Measurements from ENCODE around the gene ADGRL3.

Gene ADGRL3

GRCh38 chr4:61309616-61310015 is 109.5 kb downstream of the ADGRL3 start:
- no peak for ATAC-seq
- TF ChIP-seq ZFP3 (CRISPR knock-in tag; IDR thresholded peaks at IDR 0.05), result no peak
- no peak for TF ChIP-seq TCF4 (CRISPR knock-in tag; IDR thresholded peaks at IDR 0.05; ENCODE audit: borderline replicate concordance)
- no peak for TF ChIP-seq SNAI2 (CRISPR knock-in tag; IDR thresholded peaks at IDR 0.05)
- TF ChIP-seq, protein P1, sequence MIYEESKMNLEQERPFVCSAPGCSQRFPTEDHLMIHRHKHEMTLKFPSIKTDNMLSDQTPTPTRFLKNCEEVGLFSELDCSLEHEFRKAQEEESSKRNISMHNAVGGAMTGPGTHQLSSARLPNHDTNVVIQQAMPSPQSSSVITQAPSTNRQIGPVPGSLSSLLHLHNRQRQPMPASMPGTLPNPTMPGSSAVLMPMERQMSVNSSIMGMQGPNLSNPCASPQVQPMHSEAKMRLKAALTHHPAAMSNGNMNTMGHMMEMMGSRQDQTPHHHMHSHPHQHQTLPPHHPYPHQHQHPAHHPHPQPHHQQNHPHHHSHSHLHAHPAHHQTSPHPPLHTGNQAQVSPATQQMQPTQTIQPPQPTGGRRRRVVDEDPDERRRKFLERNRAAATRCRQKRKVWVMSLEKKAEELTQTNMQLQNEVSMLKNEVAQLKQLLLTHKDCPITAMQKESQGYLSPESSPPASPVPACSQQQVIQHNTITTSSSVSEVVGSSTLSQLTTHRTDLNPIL (CRISPR knock-in tag; IDR thresholded peaks at IDR 0.05; ENCODE audit: low read depth), result no peak
- no peak for TF ChIP-seq CSDC2 (CRISPR knock-in tag; IDR thresholded peaks at IDR 0.05)
- TF ChIP-seq, protein P2, sequence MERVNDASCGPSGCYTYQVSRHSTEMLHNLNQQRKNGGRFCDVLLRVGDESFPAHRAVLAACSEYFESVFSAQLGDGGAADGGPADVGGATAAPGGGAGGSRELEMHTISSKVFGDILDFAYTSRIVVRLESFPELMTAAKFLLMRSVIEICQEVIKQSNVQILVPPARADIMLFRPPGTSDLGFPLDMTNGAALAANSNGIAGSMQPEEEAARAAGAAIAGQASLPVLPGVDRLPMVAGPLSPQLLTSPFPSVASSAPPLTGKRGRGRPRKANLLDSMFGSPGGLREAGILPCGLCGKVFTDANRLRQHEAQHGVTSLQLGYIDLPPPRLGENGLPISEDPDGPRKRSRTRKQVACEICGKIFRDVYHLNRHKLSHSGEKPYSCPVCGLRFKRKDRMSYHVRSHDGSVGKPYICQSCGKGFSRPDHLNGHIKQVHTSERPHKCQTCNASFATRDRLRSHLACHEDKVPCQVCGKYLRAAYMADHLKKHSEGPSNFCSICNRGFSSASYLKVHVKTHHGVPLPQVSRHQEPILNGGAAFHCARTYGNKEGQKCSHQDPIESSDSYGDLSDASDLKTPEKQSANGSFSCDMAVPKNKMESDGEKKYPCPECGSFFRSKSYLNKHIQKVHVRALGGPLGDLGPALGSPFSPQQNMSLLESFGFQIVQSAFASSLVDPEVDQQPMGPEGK (CRISPR knock-in tag; IDR thresholded peaks at IDR 0.05; ENCODE audit: borderline replicate concordance), result no peak
- no peak for TF ChIP-seq RARB (CRISPR knock-in tag; IDR thresholded peaks at IDR 0.05)
- TF ChIP-seq TSHZ2 (CRISPR knock-in tag; IDR thresholded peaks at IDR 0.05), result no peak
- no peak for TF ChIP-seq ZNF565 (CRISPR knock-in tag; conservative IDR thresholded peaks at IDR 0.05; ENCODE audit: low read depth)
- TF ChIP-seq GLIS3 (CRISPR knock-in tag; IDR thresholded peaks at IDR 0.05), result no peak

DNA sequence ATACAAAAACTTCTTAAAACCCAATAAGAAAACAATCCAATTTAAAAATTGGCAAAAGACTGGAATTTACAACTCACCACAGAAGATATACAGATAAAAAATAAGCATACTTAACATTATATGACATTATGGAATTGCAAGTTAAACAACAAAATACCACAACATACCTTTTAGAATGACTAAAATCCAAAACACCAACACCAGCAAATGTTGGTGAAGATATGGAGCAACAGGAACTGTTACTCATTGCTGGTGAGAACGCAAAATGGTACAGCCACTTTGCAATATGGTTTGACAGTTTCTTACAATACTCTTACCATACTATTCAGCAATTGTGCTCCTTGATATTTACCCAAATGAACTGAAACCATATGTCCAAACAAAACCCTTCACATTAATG is 112.4 kb downstream of the ADGRL3 start:
- no peak for ATAC-seq
- TF ChIP-seq ZFP3 (CRISPR knock-in tag; IDR thresholded peaks at IDR 0.05) (no peak), TSHZ2 (CRISPR knock-in tag; IDR thresholded peaks at IDR 0.05) (no peak), ESRRG (CRISPR knock-in tag; IDR thresholded peaks at IDR 0.05) (no peak), RARB (CRISPR knock-in tag; IDR thresholded peaks at IDR 0.05) (no peak), TOX (CRISPR knock-in tag; IDR thresholded peaks at IDR 0.05; ENCODE audit: borderline replicate concordance) (no peak), TCF4 (CRISPR knock-in tag; IDR thresholded peaks at IDR 0.05; ENCODE audit: borderline replicate concordance) (no peak), BACH2 (CRISPR knock-in tag; IDR thresholded peaks at IDR 0.05; ENCODE audit: borderline replicate concordance) (no peak), ISL1 (CRISPR knock-in tag; IDR thresholded peaks at IDR 0.05) (no peak)
- TF ChIP-seq, protein P2 (CRISPR knock-in tag; IDR thresholded peaks at IDR 0.05; ENCODE audit: borderline replicate concordance), result no peak
- TF ChIP-seq, protein P3, sequence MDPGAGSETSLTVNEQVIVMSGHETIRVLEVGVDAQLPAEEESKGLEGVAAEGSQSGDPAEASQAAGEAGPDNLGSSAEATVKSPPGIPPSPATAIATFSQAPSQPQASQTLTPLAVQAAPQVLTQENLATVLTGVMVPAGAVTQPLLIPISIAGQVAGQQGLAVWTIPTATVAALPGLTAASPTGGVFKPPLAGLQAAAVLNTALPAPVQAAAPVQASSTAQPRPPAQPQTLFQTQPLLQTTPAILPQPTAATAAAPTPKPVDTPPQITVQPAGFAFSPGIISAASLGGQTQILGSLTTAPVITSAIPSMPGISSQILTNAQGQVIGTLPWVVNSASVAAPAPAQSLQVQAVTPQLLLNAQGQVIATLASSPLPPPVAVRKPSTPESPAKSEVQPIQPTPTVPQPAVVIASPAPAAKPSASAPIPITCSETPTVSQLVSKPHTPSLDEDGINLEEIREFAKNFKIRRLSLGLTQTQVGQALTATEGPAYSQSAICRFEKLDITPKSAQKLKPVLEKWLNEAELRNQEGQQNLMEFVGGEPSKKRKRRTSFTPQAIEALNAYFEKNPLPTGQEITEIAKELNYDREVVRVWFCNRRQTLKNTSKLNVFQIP (CRISPR knock-in tag; IDR thresholded peaks at IDR 0.05; ENCODE audit: borderline replicate concordance, low read depth), result no peak

- no peak for ATAC-seq
- no peak for TF ChIP-seq RARB (CRISPR knock-in tag; IDR thresholded peaks at IDR 0.05)
- TF ChIP-seq, protein P4, sequence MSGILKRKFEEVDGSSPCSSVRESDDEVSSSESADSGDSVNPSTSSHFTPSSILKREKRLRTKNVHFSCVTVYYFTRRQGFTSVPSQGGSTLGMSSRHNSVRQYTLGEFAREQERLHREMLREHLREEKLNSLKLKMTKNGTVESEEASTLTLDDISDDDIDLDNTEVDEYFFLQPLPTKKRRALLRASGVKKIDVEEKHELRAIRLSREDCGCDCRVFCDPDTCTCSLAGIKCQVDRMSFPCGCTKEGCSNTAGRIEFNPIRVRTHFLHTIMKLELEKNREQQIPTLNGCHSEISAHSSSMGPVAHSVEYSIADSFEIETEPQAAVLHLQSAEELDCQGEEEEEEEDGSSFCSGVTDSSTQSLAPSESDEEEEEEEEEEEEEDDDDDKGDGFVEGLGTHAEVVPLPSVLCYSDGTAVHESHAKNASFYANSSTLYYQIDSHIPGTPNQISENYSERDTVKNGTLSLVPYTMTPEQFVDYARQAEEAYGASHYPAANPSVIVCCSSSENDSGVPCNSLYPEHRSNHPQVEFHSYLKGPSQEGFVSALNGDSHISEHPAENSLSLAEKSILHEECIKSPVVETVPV (CRISPR knock-in tag; IDR thresholded peaks at IDR 0.05), result no peak
- no peak for TF ChIP-seq ARNTL (CRISPR knock-in tag; IDR thresholded peaks at IDR 0.05; ENCODE audit: borderline replicate concordance, low read depth)
- no peak for TF ChIP-seq PPARA (CRISPR knock-in tag; IDR thresholded peaks at IDR 0.05; ENCODE audit: borderline replicate concordance)
- no peak for TF ChIP-seq GLIS3 (CRISPR knock-in tag; IDR thresholded peaks at IDR 0.05)
- TF ChIP-seq ESRRG (CRISPR knock-in tag; IDR thresholded peaks at IDR 0.05), result no peak
- TF ChIP-seq ISL1 (CRISPR knock-in tag; IDR thresholded peaks at IDR 0.05), result no peak
- TF ChIP-seq ZNF70 (CRISPR knock-in tag; IDR thresholded peaks at IDR 0.05), result no peak
- TF ChIP-seq ZFP3 (CRISPR knock-in tag; IDR thresholded peaks at IDR 0.05), result no peak
- TF ChIP-seq BACH2 (CRISPR knock-in tag; IDR thresholded peaks at IDR 0.05; ENCODE audit: borderline replicate concordance), result no peak
- no peak for TF ChIP-seq ZNF8 (CRISPR knock-in tag; IDR thresholded peaks at IDR 0.05)
- no peak for TF ChIP-seq SNAI2 (CRISPR knock-in tag; IDR thresholded peaks at IDR 0.05)
- TF ChIP-seq, protein P2 (CRISPR knock-in tag; IDR thresholded peaks at IDR 0.05; ENCODE audit: borderline replicate concordance), result no peak
- no peak for TF ChIP-seq TCF4 (CRISPR knock-in tag; IDR thresholded peaks at IDR 0.05; ENCODE audit: borderline replicate concordance)
- TF ChIP-seq TOX (CRISPR knock-in tag; IDR thresholded peaks at IDR 0.05; ENCODE audit: borderline replicate concordance), result no peak
- TF ChIP-seq CSDC2 (CRISPR knock-in tag; IDR thresholded peaks at IDR 0.05), result no peak
Measured at GRCh38 chr4:61318431-61318830, 118.3 kb downstream of the ADGRL3 start.
